NCI-H1092 (cell line): ENCODE data around the gene CDKN2D.
"Not testable (repeated sequence)": the region's sequence is repeated elsewhere in the genome, so short reads cannot be mapped to it uniquely, and the experiment has no call there.

Experiments used
- DNase-seq: peaks from one replicate; lab custom pipeline; 2025; lab: John Stamatoyannopoulos, UW

The CDKN2D gene

GRCh38 chr19:10551698-10552301 is 17.0 kb downstream of the CDKN2D start:
- no peak for DNase-seq

DNA sequence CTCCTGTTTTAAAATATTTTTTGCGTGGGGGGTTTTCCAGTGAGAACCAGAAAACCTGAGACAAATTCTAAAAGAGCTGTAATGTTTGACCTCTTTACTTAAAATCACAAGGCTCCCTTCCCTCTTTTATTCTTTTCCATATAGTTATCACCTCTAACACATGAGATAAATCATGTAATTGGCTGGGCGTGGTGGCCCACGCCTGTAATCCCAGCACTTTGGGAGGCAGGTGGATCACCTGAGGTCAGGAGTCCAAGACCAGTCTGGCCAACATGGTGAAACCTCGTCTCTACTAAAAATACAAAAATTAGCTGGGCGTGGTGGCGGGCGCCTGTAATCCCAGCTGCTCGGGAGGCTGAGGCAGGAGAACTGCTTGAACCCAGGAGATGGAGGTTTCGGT is 17.8 kb downstream of the CDKN2D start:
- DNase-seq = not testable (repeated sequence)

DNA sequence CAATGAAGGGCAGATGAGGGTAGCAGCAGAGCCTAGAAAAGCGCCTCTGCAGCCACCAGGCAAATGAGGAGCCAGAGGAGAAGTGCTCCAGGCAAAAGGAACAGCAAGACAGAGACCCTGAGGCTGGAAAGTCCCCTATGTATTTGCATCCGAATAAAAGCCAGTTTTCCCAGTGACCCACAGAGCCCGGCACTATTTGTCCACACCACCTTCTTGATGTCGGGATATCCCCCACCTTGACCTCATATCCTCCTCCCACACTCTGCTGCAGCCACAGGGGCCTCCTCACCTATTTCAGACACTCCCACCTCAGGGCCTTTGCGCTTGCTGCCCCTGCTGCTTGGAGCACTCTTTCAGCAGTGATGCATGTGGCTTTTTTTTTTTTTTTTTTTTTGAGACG is 18.4 kb downstream of the CDKN2D start:
- DNase-seq = no peak

DNA sequence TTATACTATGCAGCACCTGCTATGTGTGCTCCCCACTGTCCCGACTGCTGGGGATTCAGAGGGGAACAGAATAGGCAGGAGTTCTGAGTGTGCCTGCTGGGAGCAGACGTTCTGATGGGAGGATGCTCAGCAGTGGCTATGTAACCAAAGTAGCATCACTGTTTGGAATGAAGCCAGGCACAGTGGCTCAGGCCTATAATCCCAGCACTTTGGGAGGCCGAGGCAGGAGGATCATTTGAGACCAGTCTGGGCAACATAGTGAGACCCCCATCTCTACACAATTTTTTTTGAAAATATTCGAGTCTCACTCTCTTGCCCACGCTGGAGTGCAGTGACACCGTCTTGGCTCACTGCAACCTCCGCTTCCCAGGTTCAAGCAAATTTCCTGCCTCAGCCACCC is 19.0 kb downstream of the CDKN2D start:
- no peak for DNase-seq

DNA sequence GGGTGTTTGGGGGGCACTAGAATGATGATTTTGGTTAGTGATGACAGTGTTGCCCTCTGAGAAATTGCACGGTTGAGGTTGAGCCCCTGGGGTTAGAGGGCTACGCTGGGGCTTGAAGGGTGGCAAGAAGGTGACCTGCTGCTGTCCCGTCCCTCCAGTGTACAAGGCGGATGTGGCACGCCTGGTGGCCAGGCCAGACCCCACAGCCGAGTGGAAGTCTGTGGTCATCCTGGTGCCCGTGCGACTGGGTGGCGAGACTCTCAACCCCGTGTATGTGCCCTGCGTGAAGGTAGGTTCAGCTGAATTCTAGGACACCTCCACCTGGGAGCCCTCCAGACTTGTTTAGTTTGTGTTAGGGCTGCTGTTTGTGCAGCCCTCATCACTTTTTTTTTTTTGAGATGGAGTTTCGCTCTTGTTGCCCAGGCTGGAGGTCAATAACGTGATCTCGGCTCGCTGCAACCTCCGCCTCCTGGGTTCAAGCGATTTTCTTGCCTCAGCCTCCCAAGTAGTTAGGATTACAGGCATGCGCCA is 20.0 kb downstream of the CDKN2D start:
- DNase-seq = no peak

- DNase-seq = no peak
These were observed 22.0 kb downstream of the CDKN2D start for GRCh38 chr19:10546817-10547216.

GRCh38 chr19:10544753-10545251 is 24.0 kb downstream of the CDKN2D start:
- no peak for DNase-seq

DNA sequence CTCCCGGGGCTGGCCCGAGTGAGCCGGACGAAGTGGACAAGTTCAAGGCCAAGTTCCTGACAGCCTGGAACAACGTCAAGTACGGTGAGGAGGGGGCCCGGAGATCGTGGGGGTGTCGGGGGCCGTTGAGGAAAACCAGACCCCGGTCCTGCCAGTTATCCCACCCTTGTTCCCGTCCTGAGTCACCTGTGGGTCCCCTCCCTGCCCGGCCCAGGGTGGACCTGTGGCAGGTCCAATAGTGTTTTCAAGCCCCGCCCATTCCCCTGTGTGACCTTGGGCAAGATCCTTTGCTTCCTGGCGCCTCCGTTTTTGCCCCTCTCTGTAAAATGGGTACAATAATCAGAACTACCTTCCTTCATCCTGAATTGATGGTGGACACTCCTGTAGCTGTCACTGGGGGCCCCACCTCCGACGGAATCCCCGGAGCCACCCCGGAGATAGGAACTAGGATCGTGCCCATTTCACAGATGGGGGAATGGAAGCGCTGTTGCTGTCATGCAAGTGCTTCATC is 24.5 kb downstream of the CDKN2D start:
- DNase-seq = no peak

DNA sequence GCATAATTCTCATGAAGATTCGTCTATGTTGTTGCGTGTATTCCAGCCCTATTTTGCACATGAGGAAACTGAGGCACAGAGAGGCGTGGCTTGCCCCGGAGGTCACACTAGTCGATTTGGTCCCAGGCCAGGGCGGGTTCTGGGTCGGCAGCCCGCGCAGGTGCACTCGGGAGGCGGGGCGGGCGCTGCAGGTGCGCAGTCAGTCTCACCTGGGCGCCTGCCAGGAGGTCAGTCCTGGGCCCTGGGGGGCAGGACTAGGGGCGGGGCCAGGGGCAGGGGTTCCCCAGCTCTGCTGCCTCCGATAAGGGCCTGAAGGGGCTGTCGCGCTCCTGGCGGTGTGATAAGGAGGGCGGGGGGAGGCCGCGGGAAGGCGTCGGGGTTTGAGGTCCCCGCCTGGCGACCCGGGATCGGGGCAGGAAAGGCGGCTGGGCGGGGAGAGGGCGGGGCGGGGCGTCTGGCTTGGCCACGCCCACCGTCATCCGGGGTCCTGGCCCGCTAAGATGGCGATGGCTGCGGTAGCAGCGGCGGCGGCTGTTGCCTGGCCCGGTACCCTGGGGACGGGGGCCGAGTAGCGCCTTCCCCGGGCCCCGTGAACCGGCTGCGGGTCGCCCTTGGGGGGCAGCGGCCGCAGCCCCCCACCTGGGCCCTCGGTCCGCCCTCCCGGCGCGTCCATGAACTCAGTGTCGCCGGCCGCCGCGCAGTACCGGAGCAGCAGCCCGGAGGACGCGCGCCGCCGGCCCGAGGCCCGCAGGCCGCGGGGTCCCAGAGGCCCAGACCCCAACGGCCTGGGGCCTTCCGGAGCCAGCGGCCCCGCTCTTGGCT is 25.1 kb downstream of the CDKN2D start, which contains the start of gene ATG4D:
TSS of gene ATG4D (plus strand) at position 485 of the 822 bp plus-strand sequence. CDS start at position 672, 187 bp downstream.
- DNase-seq = peak; percentile 48

DNA sequence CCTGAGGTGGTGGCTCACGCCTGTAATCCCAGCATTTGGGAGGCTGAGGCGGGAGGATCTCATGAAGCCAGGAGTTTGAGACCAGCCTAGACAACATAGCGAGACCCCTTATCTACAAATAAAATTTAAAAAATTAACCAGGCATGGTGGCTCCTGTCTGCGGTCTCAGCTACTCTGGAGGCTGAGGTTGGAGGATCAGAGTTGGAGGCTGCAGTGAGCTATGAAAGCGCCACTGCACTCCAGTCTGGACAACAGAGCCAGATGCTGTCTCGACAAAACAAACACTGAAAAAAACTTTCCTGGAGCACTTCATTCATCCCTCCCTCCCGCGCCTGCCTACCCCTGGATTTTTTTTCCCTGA is 25.7 kb downstream of the CDKN2D start:
- no peak for DNase-seq

- DNase-seq = not testable (repeated sequence)
These were observed 29.8 kb downstream of the CDKN2D start for GRCh38 chr19:10539016-10539415.

GRCh38 chr19:10538204-10538983 is 30.4 kb downstream of the CDKN2D start:
- no peak for DNase-seq

DNA sequence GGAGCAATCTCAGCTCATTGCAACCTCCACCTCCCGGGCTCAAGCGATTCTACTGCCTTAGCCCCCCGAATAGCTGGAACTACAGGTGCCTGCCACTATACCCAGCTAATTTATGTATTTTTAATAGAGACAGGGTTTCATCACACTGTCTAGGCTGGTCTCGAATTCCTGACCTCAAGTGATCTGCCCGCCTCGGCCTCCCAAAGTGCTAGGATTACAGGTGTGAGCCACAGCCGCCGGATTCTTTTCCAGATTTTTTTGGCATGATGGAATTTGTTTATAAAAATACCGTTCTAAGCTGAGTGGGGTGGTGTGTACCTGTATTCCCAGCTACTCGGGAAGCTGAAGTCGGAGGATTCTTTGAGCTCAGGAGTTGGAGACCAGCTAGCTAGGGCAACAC is 31.1 kb downstream of the CDKN2D start:
- DNase-seq = no peak

DNA sequence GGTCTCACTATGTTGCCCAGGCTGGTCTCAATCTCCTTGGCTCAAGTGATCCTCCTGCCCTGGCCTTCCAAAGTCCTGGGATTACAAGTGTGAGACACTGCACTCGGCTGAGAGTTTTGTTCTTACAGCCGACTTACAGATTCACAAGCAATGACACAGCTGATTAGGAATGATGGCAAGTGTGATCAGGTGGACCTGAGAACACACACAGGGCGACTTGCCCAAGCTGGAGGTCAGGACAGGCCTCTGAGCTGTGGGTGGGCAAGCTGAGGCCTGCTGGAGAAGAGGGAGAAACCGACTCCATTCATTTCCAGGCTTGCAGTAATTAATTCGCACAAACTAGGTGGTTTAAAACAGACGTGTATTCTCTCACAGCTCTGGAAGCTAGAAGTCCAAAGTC is 33.2 kb downstream of the CDKN2D start:
- no peak for DNase-seq

DNA sequence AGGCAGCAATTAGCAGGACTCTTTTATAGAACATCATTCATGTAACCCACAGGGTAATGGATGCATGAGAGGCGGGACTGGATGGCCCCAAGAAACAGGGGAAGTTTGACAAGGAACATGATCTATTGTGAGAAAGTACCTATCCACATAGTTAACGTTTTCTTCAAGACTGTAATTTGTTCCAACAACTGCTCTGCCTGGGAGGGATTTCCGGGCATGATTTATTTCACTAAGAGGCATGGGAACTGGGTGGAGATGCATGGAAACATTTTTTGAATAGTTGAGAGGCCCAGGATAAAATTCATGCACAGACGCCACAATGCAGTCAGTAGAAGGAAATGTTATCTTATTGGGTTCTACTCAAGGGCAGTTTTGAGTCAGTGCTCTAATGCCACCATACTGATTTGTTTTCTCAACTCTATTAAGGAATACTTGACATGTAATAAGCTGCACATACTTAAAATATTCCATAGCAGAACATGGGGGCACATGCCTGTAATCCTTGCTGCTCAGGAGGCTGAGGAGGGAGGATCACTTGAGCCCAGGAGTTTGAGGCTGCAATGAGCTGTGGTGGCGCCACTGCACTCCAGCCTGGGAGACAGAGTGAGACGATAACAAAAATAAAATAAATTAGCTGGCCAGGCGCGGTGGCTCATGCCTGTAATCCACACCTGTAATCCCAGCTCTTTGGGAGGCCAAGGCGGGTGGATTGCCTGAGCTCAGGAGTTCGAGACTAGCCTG is 35.0 kb downstream of the CDKN2D start:
- no peak for DNase-seq

- no peak for DNase-seq
These were observed 36.3 kb downstream of the CDKN2D start for GRCh38 chr19:10532457-10532856.

- not testable (repeated sequence) for DNase-seq
These were observed 41.9 kb downstream of the CDKN2D start for GRCh38 chr19:10526887-10527286.

- no peak for DNase-seq
These were observed 43.1 kb downstream of the CDKN2D start for GRCh38 chr19:10525636-10526035.

DNA sequence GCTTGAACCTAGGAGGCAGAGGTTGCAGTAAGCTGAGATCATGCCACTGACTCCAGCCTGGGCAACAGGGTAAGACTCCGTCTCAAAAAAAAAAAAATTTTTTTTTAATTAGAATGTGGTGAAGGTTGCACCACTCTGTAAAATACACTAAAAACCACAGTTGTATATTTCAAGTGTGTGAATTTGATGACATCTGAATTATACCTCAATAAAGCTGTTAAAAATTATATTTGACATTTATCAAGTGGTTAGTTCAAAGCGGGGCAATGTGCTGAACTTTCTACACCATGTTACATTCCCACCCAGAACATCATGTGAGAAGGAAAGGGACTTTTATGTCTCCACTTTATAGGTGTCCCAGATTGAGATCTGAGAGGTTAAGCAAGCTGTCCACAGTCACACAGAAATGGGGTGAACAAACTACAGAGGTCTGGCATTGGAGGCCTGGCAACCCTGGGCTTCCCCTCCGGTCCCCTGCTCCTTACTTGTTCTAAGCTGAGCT is 45.6 kb downstream of the CDKN2D start:
- DNase-seq = no peak

GRCh38 chr19:10521461-10522171 is 47.2 kb downstream of the CDKN2D start:
- no peak for DNase-seq
